Endothelial cell of umbilical vein (primary cell): ENCODE measurements around the gene LRP11. TPM values are rescaled to one million over a fixed set of nuclear protein-coding genes. Genes with fewer than 3 reads are reported as not detected.

Experiments
- BruUV-seq: library from RNA; stranded (reverse); fragments of 400-500 nt; replicated peaks from 2 replicates; lab custom pipeline; 2021; lab: Mats Ljungman, UMichigan
- CTCF ChIA-PET: fragments of 300-600, 350-600 bp; sonication (Branson Sonifier 250); formaldehyde crosslinking; loops from one replicate; lab custom pipeline; 2021; ENCODE audit warnings: antibody characterized with exemption, inconsistent platforms; lab: Charles Lee
- POLR2A ChIA-PET: fragments of 300-600, 350-600 bp; sonication (Branson Sonifier 250); formaldehyde crosslinking; loops from one replicate; lab custom pipeline; 2021; ENCODE audit warnings: antibody characterized with exemption, inconsistent platforms; lab: Charles Lee
- DNase-seq: peaks from one replicate; pipeline ENCODE4 v3.0.0-alpha.2; 2011; ENCODE audit warnings: low read depth, low spot score
- FAIRE-seq: peaks from 2 replicates; lab custom pipeline; 2011; peaks lifted over from hg19 to GRCh38; lab: Jason Lieb, UNC
- H2AFZ ChIP-seq: 2 replicates; pipeline ENCODE4 v1.6.0; 2012; ENCODE audit warnings: low read depth, low read length, control low read depth, inconsistent platforms
- H3K27ac ChIP-seq: 2 replicates; pipeline ENCODE4 v1.5.1; 2011; ENCODE audit warnings: low read depth, mild to moderate bottlenecking, control low read depth, low read length, moderate library complexity; ENCODE audit not compliant: insufficient read depth
- H3K27me3 ChIP-seq, 2 experiments: 2 replicates each; pipeline versions ENCODE4 v1.6.0 to v1.6.1; 2011; ENCODE audit warnings: low read length in 2 of 2, mixed read lengths in 1 of 2; ENCODE audit not compliant: control insufficient read depth in 2 of 2, insufficient read depth in 2 of 2
- H3K36me3 ChIP-seq, 2 experiments: 2 replicates in 1 of 2; 3 replicates in 1 of 2; pipeline ENCODE4 v1.5.1; 2011; ENCODE audit warnings: low read length in 2 of 2, mild to moderate bottlenecking in 1 of 2, moderate library complexity in 1 of 2; ENCODE audit not compliant: control insufficient read depth in 2 of 2, insufficient read depth in 2 of 2; ENCODE audit errors: extremely low read depth in 1 of 2
- H3K4me1 ChIP-seq: 3 replicates; pipeline ENCODE4 v1.5.1; 2011; ENCODE audit warnings: mild to moderate bottlenecking, low read length; ENCODE audit not compliant: control insufficient read depth, insufficient read depth; ENCODE audit errors: extremely low read depth
- H3K4me2 ChIP-seq: 2 replicates; pipeline ENCODE4 v1.6.1; 2011; ENCODE audit warnings: low read length, control low read depth, mixed read lengths; ENCODE audit not compliant: insufficient read depth
- H3K4me3 ChIP-seq, 3 experiments: fragments of 200-600 bp in 1 of 3; sonication (generic), shearing (Covaris generic) in 1 of 3; replicated peaks in 1 of 3; 2 replicates each; pipeline ENCODE4 v1.5.1; 2011 to 2016; ENCODE audit warnings: control low read depth in 3 of 3, low read length in 3 of 3, mild to moderate bottlenecking in 2 of 3, inconsistent platforms in 1 of 3, low read depth in 1 of 3, moderate library complexity in 1 of 3; ENCODE audit not compliant: insufficient read depth in 1 of 3
- H3K79me2 ChIP-seq: 2 replicates; pipeline ENCODE4 v1.6.0; 2012; ENCODE audit warnings: low read length, inconsistent platforms; ENCODE audit not compliant: control insufficient read depth, insufficient read depth
- H3K9ac ChIP-seq: replicated peaks from 2 replicates; pipeline ENCODE3; 2011; ENCODE audit warnings: low read length, control low read depth; ENCODE audit not compliant: insufficient read depth; ENCODE audit errors: extremely low read depth
- H3K9me1 ChIP-seq: replicated peaks from 3 replicates; pipeline ENCODE4 v1.6.0; 2011; ENCODE audit warnings: mild to moderate bottlenecking, low read length; ENCODE audit not compliant: control insufficient read depth, insufficient read depth; ENCODE audit errors: extremely low read depth
- H3K9me3 ChIP-seq: replicated peaks from 2 replicates; pipeline ENCODE4 v1.5.1; 2012; ENCODE audit warnings: low read length, inconsistent platforms; ENCODE audit not compliant: control insufficient read depth, insufficient read depth
- H4K20me1 ChIP-seq: replicated peaks from 2 replicates; pipeline ENCODE3; 2011; ENCODE audit warnings: mild to moderate bottlenecking, low read length; ENCODE audit not compliant: control insufficient read depth, insufficient read depth; ENCODE audit errors: extremely low read depth
- CTCF ChIP-seq, 2 donors: IDR thresholded peaks; 1 replicate in 1 of 2; 2 replicates in 1 of 2; pipeline ENCODE4 v1.5.1; 2011; ENCODE audit warnings: low read length in 2 of 2, mild to moderate bottlenecking in 2 of 2, moderate library complexity in 2 of 2, control low read depth in 1 of 2, inconsistent platforms in 1 of 2, low read depth in 1 of 2; ENCODE audit not compliant: insufficient read depth in 1 of 2; ENCODE audit errors: extremely low read depth in 1 of 2
- EZH2 ChIP-seq: IDR thresholded peaks from 2 replicates; pipeline ENCODE4 v1.6.1; 2012; ENCODE audit warnings: borderline replicate concordance, low read depth, mild to moderate bottlenecking, moderate library complexity, low read length, inconsistent platforms; ENCODE audit not compliant: severe bottlenecking
- FOS ChIP-seq: IDR thresholded peaks from 2 replicates; pipeline ENCODE4 v1.6.1; 2011; ENCODE audit warnings: mild to moderate bottlenecking, low read length, moderate library complexity, borderline replicate concordance; ENCODE audit not compliant: insufficient read depth
- GATA2 ChIP-seq: IDR thresholded peaks from 2 replicates; pipeline ENCODE4 v1.7.0; 2011; ENCODE audit warnings: low read depth, mild to moderate bottlenecking, moderate library complexity, mixed read lengths, low read length; ENCODE audit not compliant: insufficient read length, insufficient read depth
- JUN ChIP-seq: IDR thresholded peaks from 2 replicates; pipeline ENCODE4 v1.6.1; 2011; ENCODE audit warnings: borderline replicate concordance, low read depth; ENCODE audit not compliant: insufficient read length, insufficient read depth
- MAX ChIP-seq: IDR thresholded peaks from 2 replicates; pipeline ENCODE4 v1.6.1; 2011; ENCODE audit not compliant: insufficient read depth, insufficient read length
- MYC ChIP-seq: IDR thresholded peaks from one replicate; pipeline ENCODE4 v1.6.1; 2011; ENCODE audit warnings: mild to moderate bottlenecking, low read depth, low read length
- POLR2A ChIP-seq: IDR thresholded peaks from 2 replicates; pipeline ENCODE4 v1.6.1; 2012; ENCODE audit warnings: low read depth, mild to moderate bottlenecking, control low read depth, low read length
- POLR2AphosphoS5 ChIP-seq: IDR thresholded peaks from 2 replicates; pipeline ENCODE4 v1.6.1; 2012; ENCODE audit warnings: low read depth, mild to moderate bottlenecking, control low read depth, low read length, moderate library complexity; ENCODE audit not compliant: insufficient read depth
- dilution Hi-C: fragments of 300-500 bp; cut with MboI; formaldehyde crosslinking; loops from one replicate; pipeline ENCODE4 v1.15.0; 2019; ENCODE audit warnings: low sequenced_read_pairs; ENCODE audit not compliant: extremely low pct_ligation_motif_present
- intact Hi-C: fragments of 100-400 bp; cut with micrococcal nuclease; formaldehyde crosslinking; loops from one replicate; pipeline ENCODE4 v1.10.0; 2022
- polyA plus RNA-seq, 4 experiments: library from polyadenylated mRNA; depleted of rRNA in 3 of 4; stranded (reverse) in 3 of 4; unstranded in 1 of 4; fragments of >200 nt; gene quantifications; 2 replicates each; pipeline versions ENCODE4 v1.2.1 to v1.2.3, GENCODE V29; 2011 to 2012; ENCODE audit warnings: missing spikeins in 1 of 4
- total RNA-seq: library from RNA; stranded (reverse); gene quantifications from 2 replicates; pipeline ENCODE4 v1.2.3, GENCODE V29; 2021

LRP11 gene
- total and polyA plus RNA-seq, 2 donors (not counting 3 experiments of a cell fraction or from before 2014, with no cell fraction given), result 23.1 to 59.1 TPM

GRCh38 chr6:149884617-149885016, 20.5 kb upstream of the LRP11 start:
- Histone ChIP-seq H3K27me3 (peaks cover 1 to 5% of the 10 kb centered on the region in 2 experiments), H2AFZ (no peak overlapping the region), H3K9me1 (no peaks in the 10 kb centered on the region), H3K36me3 (no peaks in the 10 kb centered on the region), H3K27ac (no peak overlapping the region), H3K4me3 (no peak overlapping the region), H3K9ac (no peak overlapping the region), H3K4me2 (no peak overlapping the region), H3K9me3 (no peaks in the 10 kb centered on the region), H3K4me1 (no peaks in the 10 kb centered on the region), H4K20me1 (no peaks in the 10 kb centered on the region), H3K79me2 (no peaks in the 10 kb centered on the region)
- TF ChIP-seq MAX (no peak), EZH2 (no peak), CTCF (IDR thresholded peaks at IDR 0.05; ENCODE audit: extremely low read depth in 1 of 2, insufficient read depth in 1 of 2, low read depth in 1 of 2, low read length in 2 of 2) (no peak), MYC (no peak), JUN (no peak), GATA2 (no peak), POLR2AphosphoS5 (no peak), POLR2A (no peak), FOS (no peak)
- DNase-seq, result no peak
- dilution Hi-C loops (no loop called here), intact Hi-C loops (no loop called here)
- no TSS peak for BruUV-seq
- ChIA-PET POLR2A (no interaction called here), CTCF (no interaction called here)
- no peak for FAIRE-seq
